ENCODE results near the gene TNRC18. TPM values are rescaled to one million over a fixed set of nuclear protein-coding genes. Genes with fewer than 3 reads are reported as not detected.
"Not testable (repeated sequence)": the region's sequence is repeated elsewhere in the genome, so short reads cannot be mapped to it uniquely, and the experiment has no call there.

The TNRC18 gene
- polyA plus RNA-seq, 1 donor, result 120 TPM

DNA sequence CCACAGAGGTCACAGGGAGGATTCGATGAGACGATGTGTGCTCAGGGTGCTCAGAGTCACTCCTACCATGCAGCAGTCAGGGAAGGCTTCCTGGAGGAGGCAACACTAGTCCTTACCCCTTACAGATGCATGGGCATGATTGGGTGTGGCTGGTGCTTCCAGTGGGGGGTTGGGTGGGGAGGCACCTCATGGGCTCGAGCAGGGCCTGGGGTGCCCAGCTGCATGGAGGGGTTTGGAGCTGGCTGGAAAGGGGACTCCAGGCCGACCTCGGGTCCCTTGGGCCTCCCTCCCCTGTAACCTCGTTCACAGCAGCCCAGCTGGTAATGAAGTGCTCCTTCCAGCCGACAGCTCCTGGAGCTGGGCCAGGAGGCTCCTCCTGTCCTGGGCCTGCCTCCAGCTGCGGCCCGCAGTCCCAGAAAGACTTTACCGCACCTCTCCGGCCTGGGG, 148.6 kb downstream of the TNRC18 start:
- not testable (repeated sequence) for DNase-seq

DNA sequence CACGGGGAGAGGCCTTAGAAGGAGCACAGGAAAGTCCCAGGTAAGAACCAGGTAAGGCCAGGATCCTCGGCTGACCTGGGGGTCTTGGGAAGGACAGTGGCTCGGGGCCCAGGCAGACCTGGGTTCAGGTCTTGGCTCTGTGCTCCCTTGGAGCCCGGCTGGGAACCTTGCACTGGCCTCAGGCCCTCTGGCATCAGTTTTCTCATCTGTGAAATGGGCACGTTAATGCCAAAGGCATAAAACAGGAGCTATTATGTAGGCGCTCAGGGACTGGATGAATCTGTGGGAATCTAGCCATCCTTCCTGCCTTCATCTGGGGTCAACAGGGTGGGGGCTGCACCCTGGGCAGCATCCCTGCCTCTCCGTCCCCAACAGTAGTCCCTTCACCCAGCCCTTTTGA, 149.2 kb downstream of the TNRC18 start:
- DNase-seq, result no peak

DNA sequence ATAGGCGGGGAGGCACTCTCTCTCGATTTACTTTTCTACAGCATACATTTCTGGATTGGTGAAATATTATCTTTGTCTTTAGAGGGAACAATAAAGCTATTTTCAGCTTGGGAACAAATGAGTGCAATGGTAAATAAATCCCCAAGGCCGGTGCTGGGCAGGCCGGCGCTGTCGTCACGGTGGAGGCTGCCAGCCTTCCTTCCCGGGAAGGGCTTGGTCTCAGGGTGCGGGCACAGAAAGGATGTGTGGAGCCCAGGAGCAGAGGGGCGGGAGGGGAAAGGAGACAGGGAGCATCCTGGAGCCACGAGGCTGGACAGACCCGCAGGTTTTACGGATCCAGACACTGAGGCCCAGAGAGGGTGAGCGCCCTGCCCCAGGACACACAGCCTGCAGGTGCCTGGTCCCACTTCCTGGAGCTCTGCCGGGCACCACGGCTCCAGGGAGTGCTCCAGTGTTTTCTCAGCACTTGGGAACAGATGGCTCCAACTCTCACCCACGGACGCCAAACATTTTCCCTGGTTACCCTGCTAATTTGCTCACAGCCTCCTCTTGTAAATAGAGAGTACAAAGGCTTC, 149.7 kb downstream of the TNRC18 start:
- DNase-seq, result not testable (repeated sequence)

- DNase-seq, result no peak
These were observed 152.8 kb downstream of the TNRC18 start for GRCh38 chr7:5270788-5271187.

GRCh38 chr7:5269992-5270657, 153.5 kb downstream of the TNRC18 start:
- not testable (repeated sequence) for DNase-seq

- DNase-seq, result not testable (repeated sequence)
These were observed 155.8 kb downstream of the TNRC18 start for GRCh38 chr7:5267829-5268228.

DNA sequence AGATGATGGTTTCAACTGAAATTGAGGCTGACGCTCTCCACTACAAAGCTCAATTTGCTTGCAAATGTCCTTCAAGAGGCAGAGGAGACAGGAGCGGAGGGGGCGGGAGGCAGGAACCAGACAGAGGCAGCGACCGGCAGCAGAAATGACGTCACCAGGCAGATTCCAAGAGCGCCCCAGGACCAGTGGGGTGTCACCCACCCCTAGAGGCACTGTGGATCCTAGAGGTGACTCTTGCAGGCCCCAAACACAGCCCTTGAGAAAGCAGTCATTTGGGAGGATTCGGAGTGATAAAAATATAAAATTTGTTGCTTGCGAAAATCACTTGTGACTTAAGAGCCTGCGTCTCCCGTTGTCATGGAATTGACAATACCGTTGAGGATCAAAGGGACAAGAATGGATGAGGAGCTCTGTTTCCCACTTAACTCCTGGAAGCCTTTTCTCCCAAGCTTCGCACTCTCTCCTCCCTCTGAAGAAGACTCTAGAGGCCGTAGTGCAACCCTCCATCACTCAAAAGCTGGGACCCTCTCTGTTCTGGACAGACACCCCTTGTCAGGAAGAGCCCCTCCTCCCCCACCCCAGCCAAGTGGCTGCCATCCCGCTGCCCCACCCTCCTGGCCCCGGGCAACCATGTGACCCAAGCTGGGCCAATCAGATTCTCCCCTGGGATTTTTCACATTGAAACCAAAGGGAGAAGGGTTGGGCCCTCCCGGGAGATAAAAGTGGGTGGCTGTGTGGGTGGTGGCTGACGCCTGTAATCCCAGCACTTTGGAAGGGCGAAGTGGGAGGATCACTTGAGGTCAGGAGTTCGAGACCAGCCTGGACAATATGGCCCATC, 157.2 kb downstream of the TNRC18 start:
- DNase-seq, result no peak

- DNase-seq, result no peak
These were observed 158.1 kb downstream of the TNRC18 start for GRCh38 chr7:5265320-5266190.

DNA sequence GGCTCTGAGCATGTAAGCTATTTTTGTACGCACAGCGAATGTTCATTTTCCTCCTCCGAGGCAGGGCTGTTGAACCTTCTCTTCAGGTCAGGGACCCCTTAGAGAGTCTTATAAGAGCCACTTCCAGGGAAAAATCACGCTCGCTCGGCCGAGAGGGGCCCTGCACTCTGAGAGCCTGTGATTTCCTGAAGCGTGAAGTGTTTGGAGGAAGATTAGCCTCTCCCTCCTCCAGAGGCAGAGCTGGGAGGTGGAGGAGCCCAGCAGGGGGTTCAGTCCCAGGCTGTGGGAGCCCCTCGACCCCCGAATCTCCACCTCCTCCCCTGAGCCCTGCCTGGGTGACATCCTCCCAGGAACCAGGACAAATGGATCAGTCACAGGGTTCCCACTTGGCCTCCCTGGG, 160.6 kb downstream of the TNRC18 start:
- DNase-seq, result not testable (repeated sequence)

DNA sequence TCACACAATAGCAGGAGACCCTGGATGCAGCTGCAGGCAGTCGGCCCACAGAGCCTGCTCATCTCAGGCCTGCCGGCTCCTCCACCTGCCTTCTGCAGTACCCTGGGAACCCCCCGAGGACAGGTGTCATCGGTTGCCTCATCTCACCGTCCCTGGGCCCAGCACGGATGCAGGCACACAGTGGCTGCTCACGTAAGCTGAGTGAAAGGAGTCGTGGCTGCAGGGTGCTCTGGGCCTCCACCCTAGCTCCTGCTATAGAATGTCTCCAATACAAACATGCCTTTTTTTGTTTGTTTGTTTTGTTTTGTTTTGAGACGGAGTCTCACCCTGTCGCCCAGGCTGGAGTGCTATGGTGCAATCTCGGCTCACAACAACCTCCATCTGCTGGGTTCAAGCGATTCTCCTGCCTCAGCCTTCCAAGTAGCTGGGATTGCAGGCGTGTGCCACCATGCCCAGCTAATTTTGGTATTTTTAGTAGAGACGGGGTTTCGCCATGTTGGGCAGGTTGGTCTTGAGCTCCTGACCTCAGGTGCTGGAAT, 163.0 kb downstream of the TNRC18 start:
- not testable (repeated sequence) for DNase-seq

Other genes with a start within 250 kb of the TNRC18 start
- 74.3 TPM for gene WIPI2, start 233.6 kb downstream of the TNRC18 start, polyA plus RNA-seq (ENCODE audit: insufficient read length)
- gene SLC29A4, start 140.9 kb downstream of the TNRC18 start, polyA plus RNA-seq (ENCODE audit: insufficient read length), result 17.1 TPM
- 4.9 TPM for gene FBXL18, start 90.0 kb upstream of the TNRC18 start, polyA plus RNA-seq (ENCODE audit: insufficient read length)
- 3,252 TPM for gene ACTB, start 106.8 kb upstream of the TNRC18 start, polyA plus RNA-seq (ENCODE audit: insufficient read length)
- 69.8 TPM for gene FSCN1, start 169.0 kb upstream of the TNRC18 start, polyA plus RNA-seq (ENCODE audit: insufficient read length)

Data from left kidney (tissue), 2 donors.